NCI-H345 (cell line): ENCODE results near the gene DIP2C.
"Not testable (repeated sequence)": the region's sequence is repeated elsewhere in the genome, so short reads cannot be mapped to it uniquely, and the experiment has no call there.

Experiments used
- DNase-seq: peaks from one replicate; lab custom pipeline; 2025; lab: John Stamatoyannopoulos, UW

The DIP2C gene

GRCh38 chr10:349081-349480 lies 340.4 kb downstream of the DIP2C start:
- no peak for DNase-seq

GRCh38 chr10:348456-348855 lies 341.0 kb downstream of the DIP2C start:
- DNase-seq: no peak

- not testable (repeated sequence) for DNase-seq
Observed at GRCh38 chr10:347774-348173, 341.7 kb downstream of the DIP2C start.

- not testable (repeated sequence) for DNase-seq
Observed at GRCh38 chr10:347190-347589, 342.3 kb downstream of the DIP2C start.

- no peak for DNase-seq
Observed at GRCh38 chr10:344582-345200, 344.8 kb downstream of the DIP2C start.

- DNase-seq: no peak
Observed at GRCh38 chr10:343231-344220, 345.9 kb downstream of the DIP2C start.

- no peak for DNase-seq
Observed at GRCh38 chr10:341081-341740, 348.3 kb downstream of the DIP2C start.

- DNase-seq: no peak
Observed at GRCh38 chr10:340646-341045, 348.8 kb downstream of the DIP2C start.

- DNase-seq: no peak
Observed at GRCh38 chr10:339038-339391, 350.5 kb downstream of the DIP2C start.

- peak; percentile 42 for DNase-seq
Observed at GRCh38 chr10:338171-339037, 351.1 kb downstream of the DIP2C start.

GRCh38 chr10:336247-336646 lies 353.2 kb downstream of the DIP2C start:
- DNase-seq: no peak

GRCh38 chr10:335151-335800 lies 354.2 kb downstream of the DIP2C start:
- DNase-seq: no peak

- DNase-seq: no peak
Observed at GRCh38 chr10:331186-331585, 358.3 kb downstream of the DIP2C start.

GRCh38 chr10:329361-330099 lies 359.9 kb downstream of the DIP2C start:
- DNase-seq: peak; percentile 32

- no peak for DNase-seq
Observed at GRCh38 chr10:327889-328852, 361.3 kb downstream of the DIP2C start.

- DNase-seq: no peak
Observed at GRCh38 chr10:326894-327635, 362.4 kb downstream of the DIP2C start.

GRCh38 chr10:326350-326749 lies 363.1 kb downstream of the DIP2C start:
- DNase-seq: no peak

GRCh38 chr10:325282-325681 lies 364.2 kb downstream of the DIP2C start:
- peak; percentile 22 for DNase-seq

GRCh38 chr10:324593-324992 lies 364.9 kb downstream of the DIP2C start:
- DNase-seq: no peak
